MM.1S (cell line): ENCODE data around the gene SYK.

Source experiments
- DNase-seq: peaks from one replicate; pipeline ENCODE4 v3.0.0-alpha.2; 2015
- H2AFZ ChIP-seq: fragments of 300-600 bp; sonication (generic); 2 replicates; pipeline ENCODE4 v1.6.0; 2016; ENCODE audit warnings: antibody characterized with exemption, low read length
- H3F3A ChIP-seq: fragments of 300-600 bp; sonication (generic); 2 replicates; pipeline ENCODE4 v1.6.1; 2016; ENCODE audit warnings: mild to moderate bottlenecking, antibody characterized with exemption, low read length, moderate library complexity, mixed read lengths; ENCODE audit not compliant: insufficient read depth
- H3K27ac ChIP-seq: fragments of 300-600 bp; sonication (generic); 2 replicates; pipeline ENCODE4 v1.5.1; 2016; ENCODE audit warnings: mild to moderate bottlenecking, low read length
- H3K27me3 ChIP-seq: fragments of 300-600 bp; sonication (generic); replicated peaks from 2 replicates; pipeline ENCODE4 v1.6.0; 2016; ENCODE audit warnings: low read length; ENCODE audit not compliant: insufficient read depth
- H3K36me3 ChIP-seq: fragments of 300-600 bp; sonication (generic); replicated peaks from 2 replicates; pipeline ENCODE4 v1.6.1; 2016; ENCODE audit warnings: mild to moderate bottlenecking, low read length, mixed read lengths; ENCODE audit not compliant: insufficient read depth
- H3K4me1 ChIP-seq: fragments of 300-600 bp; sonication (generic); 2 replicates; pipeline ENCODE4 v1.6.1; 2016; ENCODE audit warnings: low read length, mixed read lengths
- H3K4me2 ChIP-seq: fragments of 300-600 bp; sonication (generic); 2 replicates; pipeline ENCODE4 v1.6.0; 2016; ENCODE audit warnings: low read depth, low read length
- H3K4me3 ChIP-seq: fragments of 300-600 bp; sonication (generic); 2 replicates; pipeline ENCODE4 v1.5.1; 2016; ENCODE audit warnings: low read length, mixed read lengths
- H3K79me2 ChIP-seq: fragments of 300-600 bp; sonication (generic); 2 replicates; pipeline ENCODE4 v1.6.1; 2016; ENCODE audit warnings: mixed run types, low read length, mixed read lengths
- H3K9ac ChIP-seq: fragments of 300-600 bp; sonication (generic); 2 replicates; pipeline ENCODE4 v1.6.1; 2016; ENCODE audit warnings: low read length, mixed read lengths
- H3K9me2 ChIP-seq: fragments of 300-600 bp; sonication (generic); replicated peaks from 2 replicates; pipeline ENCODE4 v1.6.1; 2016; ENCODE audit warnings: mild to moderate bottlenecking, low read length, mixed read lengths; ENCODE audit not compliant: insufficient read depth
- H3K9me3 ChIP-seq: fragments of 300-600 bp; sonication (generic); replicated peaks from 2 replicates; pipeline ENCODE4 v1.6.1; 2016; ENCODE audit warnings: mild to moderate bottlenecking, low read length, mixed read lengths; ENCODE audit not compliant: insufficient read depth
- H4K20me1 ChIP-seq: fragments of 300-600 bp; sonication (generic); 2 replicates; pipeline ENCODE4 v1.6.1; 2016; ENCODE audit warnings: mild to moderate bottlenecking, low read length, moderate library complexity, mixed read lengths; ENCODE audit not compliant: insufficient read depth
- EZH2 ChIP-seq: fragments of 300-600 bp; sonication (generic); optimal IDR thresholded peaks from 2 replicates; pipeline ENCODE3; 2017; ENCODE audit warnings: low read depth, mild to moderate bottlenecking, antibody characterized with exemption, low read length, mixed read lengths
- EZH2phosphoT487 ChIP-seq: fragments of 300-600 bp; sonication (generic); IDR thresholded peaks from 2 replicates; pipeline ENCODE4 v1.6.1; 2018; ENCODE audit warnings: antibody characterized with exemption, low read length
- TF ChIP-seq, protein P1 (sequence below): fragments of 300-600 bp; sonication (generic); IDR thresholded peaks from 2 replicates; pipeline ENCODE4 v1.5.1; 2016; ENCODE audit warnings: antibody characterized with exemption, low read length, mixed read lengths

Gene SYK

GRCh38 chr9:90827181-90827871, 25.7 kb downstream of the SYK start:
- H3K4me3 ChIP-seq = no peak overlapping the region
- no peak overlapping the region for H3K27ac ChIP-seq
- H3K9me3 ChIP-seq = no peaks in the 10 kb centered on the region
- H3K4me2 ChIP-seq = no peak overlapping the region
- no peak overlapping the region for H3K9ac ChIP-seq
- TF ChIP-seq, protein P1, sequence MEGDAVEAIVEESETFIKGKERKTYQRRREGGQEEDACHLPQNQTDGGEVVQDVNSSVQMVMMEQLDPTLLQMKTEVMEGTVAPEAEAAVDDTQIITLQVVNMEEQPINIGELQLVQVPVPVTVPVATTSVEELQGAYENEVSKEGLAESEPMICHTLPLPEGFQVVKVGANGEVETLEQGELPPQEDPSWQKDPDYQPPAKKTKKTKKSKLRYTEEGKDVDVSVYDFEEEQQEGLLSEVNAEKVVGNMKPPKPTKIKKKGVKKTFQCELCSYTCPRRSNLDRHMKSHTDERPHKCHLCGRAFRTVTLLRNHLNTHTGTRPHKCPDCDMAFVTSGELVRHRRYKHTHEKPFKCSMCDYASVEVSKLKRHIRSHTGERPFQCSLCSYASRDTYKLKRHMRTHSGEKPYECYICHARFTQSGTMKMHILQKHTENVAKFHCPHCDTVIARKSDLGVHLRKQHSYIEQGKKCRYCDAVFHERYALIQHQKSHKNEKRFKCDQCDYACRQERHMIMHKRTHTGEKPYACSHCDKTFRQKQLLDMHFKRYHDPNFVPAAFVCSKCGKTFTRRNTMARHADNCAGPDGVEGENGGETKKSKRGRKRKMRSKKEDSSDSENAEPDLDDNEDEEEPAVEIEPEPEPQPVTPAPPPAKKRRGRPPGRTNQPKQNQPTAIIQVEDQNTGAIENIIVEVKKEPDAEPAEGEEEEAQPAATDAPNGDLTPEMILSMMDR = no peak
- TF ChIP-seq EZH2 = no peak
- TF ChIP-seq EZH2phosphoT487 = no peak
- peaks cover 6% of the 10 kb centered on the region; the same call in 1 of the 2 replicates for H3K79me2 ChIP-seq
- H3K4me1 ChIP-seq = peaks cover 8% of the 10 kb centered on the region
- H3F3A ChIP-seq = no peaks in the 10 kb centered on the region
- no peaks in the 10 kb centered on the region for H3K27me3 ChIP-seq
- no peak overlapping the region for H2AFZ ChIP-seq
- no peaks in the 10 kb centered on the region for H4K20me1 ChIP-seq
- H3K36me3 ChIP-seq = no peaks in the 10 kb centered on the region
- DNase-seq = no peak
- no peaks in the 10 kb centered on the region for H3K9me2 ChIP-seq

DNA sequence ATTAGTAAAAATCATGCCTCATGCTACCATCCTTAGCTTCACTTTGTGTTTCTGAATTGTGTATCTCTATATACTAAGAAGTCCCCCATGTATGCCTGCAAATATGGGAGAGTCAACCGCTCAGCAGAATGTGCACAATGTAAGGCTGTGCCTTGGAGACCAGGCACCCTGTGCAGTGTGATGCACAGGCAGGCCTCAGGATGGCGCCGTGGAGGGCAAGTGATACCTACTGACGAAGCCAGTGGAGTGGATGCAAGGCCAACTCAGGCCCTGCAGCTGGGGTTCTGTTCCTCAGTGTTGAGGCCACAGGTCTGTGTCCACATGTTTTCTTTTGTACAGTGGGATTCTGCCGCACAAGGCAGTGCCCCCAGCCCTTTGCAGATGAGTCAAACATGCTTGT, 28.4 kb downstream of the SYK start:
- Histone ChIP-seq H3K36me3 (no peaks in the 10 kb centered on the region), H3K9me2 (no peaks in the 10 kb centered on the region), H3K9me3 (no peaks in the 10 kb centered on the region), H4K20me1 (no peaks in the 10 kb centered on the region), H3K9ac (no peak overlapping the region), H3K4me2 (no peak overlapping the region), H3K4me1 (peaks cover 8% of the 10 kb centered on the region), H3K27ac (no peak overlapping the region), H3K27me3 (no peaks in the 10 kb centered on the region), H3K4me3 (no peak overlapping the region), H2AFZ (no peak overlapping the region), H3K79me2 (peaks cover 15% of the 10 kb centered on the region; the same call in 1 of the 2 replicates), H3F3A (no peaks in the 10 kb centered on the region)
- TF ChIP-seq EZH2phosphoT487 (no peak), EZH2 (no peak)
- TF ChIP-seq, protein P1 = no peak
- no peak for DNase-seq

- Histone ChIP-seq H3K9me3 (no peaks in the 10 kb centered on the region), H3K4me3 (no peak overlapping the region), H4K20me1 (no peaks in the 10 kb centered on the region), H3K79me2 (peaks cover 15% of the 10 kb centered on the region; the same call in 1 of the 2 replicates), H2AFZ (no peak overlapping the region), H3K27ac (no peak overlapping the region), H3F3A (no peaks in the 10 kb centered on the region), H3K9me2 (no peaks in the 10 kb centered on the region), H3K4me1 (peaks cover 8% of the 10 kb centered on the region), H3K36me3 (no peaks in the 10 kb centered on the region), H3K27me3 (no peaks in the 10 kb centered on the region), H3K9ac (no peak overlapping the region), H3K4me2 (no peak overlapping the region)
- no peak for DNase-seq
- TF ChIP-seq, protein P1 = no peak
- no peak for TF ChIP-seq EZH2phosphoT487
- no peak for TF ChIP-seq EZH2
Measured at GRCh38 chr9:90830977-90831376, 29.4 kb downstream of the SYK start.
